H1 (cell line): ENCODE measurements around the gene JMJD7. TPM values are rescaled to one million over a fixed set of nuclear protein-coding genes. Genes with fewer than 3 reads are reported as not detected.

Experiments
- CBX8 ChIP-seq: fragments of 300-800, 300-1000 bp; sonication (generic); IDR thresholded peaks from 2 replicates; pipeline ENCODE4 v1.7.1; 2016; ENCODE audit warnings: low read depth, low read length, borderline replicate concordance
- FOSL1 ChIP-seq: IDR thresholded peaks from 2 replicates; pipeline ENCODE4 v1.6.1; 2011; ENCODE audit warnings: mild to moderate bottlenecking, low read depth, low read length, moderate library complexity; ENCODE audit not compliant: insufficient read depth
- MAX ChIP-seq: IDR thresholded peaks from 2 replicates; pipeline ENCODE4 v1.6.1; 2012; ENCODE audit warnings: inconsistent platforms
- POLR2AphosphoS5 ChIP-seq: IDR thresholded peaks from 2 replicates; pipeline ENCODE4 v1.6.1; 2011; ENCODE audit warnings: low read depth, low read length
- YY1 ChIP-seq: IDR thresholded peaks from 2 replicates; pipeline ENCODE4 v1.6.1; 2011; ENCODE audit warnings: low read depth, mild to moderate bottlenecking, low read length
- polyA plus RNA-seq, 7 experiments: library from polyadenylated mRNA; depleted of rRNA in 3 of 7; stranded (reverse) in 5 of 7; unstranded in 2 of 7; fragments of >200 nt in 5 of 7; fragments of 200-250 nt in 2 of 7; gene quantifications; 1 replicate in 5 of 7; 2 replicates in 1 of 7; 4 replicates in 1 of 7; pipeline versions ENCODE4 v1.2.1 to v1.2.3, GENCODE V29; 2011 to 2013; ENCODE audit warnings: missing spikeins in 2 of 7, mixed read lengths in 2 of 7
- total RNA-seq: library from RNA; stranded (reverse); fragmentation: NEBNext Ultra II Directional; extraction: Animal tissue kit (Norgen Biotek cat#: 25700); gene quantifications from 2 replicates; pipeline ENCODE4 v1.2.1, GENCODE V29; 2021
- TF ChIP-seq, protein P1 (sequence below): fragments of 300-600 bp; sonication (generic); IDR thresholded peaks from 2 replicates; pipeline ENCODE4 v1.7.1; 2012; ENCODE audit warnings: low read length, moderate library complexity, mild to moderate bottlenecking, inconsistent platforms; ENCODE audit not compliant: insufficient replicate concordance
- TF ChIP-seq, protein P2 (sequence below): IDR thresholded peaks from 2 replicates; pipeline ENCODE4 v1.6.1; 2012; ENCODE audit warnings: inconsistent platforms

The JMJD7 gene
- total and polyA plus RNA-seq, 2 of the 8 experiments (the other 6 are each of a cell fraction or from before 2014, with no cell fraction given): 15.0 to 20.0 TPM

DNA sequence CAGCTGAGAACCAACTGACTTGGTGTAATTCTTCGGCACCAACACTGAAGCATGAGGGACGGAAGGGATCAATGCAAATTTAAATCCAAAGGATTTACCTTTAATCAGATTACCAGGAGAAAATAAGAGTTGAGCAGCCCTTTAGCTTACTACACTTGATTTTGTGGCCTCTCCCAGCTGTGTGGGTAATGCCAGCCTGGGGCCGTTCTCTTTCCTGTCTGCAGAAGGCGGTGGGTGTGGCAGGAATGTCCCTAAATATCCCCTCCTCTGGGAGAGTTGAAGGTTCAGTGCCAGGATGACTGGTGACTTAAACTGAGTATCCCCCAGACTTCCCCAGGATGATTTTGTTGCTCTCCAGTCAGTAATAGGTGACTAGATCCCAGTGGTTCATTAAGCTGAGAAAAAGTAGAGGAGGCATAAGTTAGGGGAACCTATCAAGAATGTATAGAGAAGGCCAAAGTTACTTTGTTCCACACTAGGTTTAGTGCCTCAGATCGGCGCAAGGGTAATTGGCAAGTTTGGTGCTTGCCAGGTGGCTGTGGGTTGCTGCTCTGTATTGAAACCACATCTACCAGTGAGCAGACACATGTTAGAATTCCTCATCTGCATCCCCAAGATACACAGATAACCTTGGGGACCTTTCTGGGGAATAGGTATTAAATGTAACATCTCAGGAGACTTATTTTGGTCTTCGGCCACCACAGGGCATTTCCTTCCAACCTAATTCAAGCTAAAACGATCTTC is 30.5 kb upstream of the JMJD7 start (continued):
- TF ChIP-seq, protein P1, sequence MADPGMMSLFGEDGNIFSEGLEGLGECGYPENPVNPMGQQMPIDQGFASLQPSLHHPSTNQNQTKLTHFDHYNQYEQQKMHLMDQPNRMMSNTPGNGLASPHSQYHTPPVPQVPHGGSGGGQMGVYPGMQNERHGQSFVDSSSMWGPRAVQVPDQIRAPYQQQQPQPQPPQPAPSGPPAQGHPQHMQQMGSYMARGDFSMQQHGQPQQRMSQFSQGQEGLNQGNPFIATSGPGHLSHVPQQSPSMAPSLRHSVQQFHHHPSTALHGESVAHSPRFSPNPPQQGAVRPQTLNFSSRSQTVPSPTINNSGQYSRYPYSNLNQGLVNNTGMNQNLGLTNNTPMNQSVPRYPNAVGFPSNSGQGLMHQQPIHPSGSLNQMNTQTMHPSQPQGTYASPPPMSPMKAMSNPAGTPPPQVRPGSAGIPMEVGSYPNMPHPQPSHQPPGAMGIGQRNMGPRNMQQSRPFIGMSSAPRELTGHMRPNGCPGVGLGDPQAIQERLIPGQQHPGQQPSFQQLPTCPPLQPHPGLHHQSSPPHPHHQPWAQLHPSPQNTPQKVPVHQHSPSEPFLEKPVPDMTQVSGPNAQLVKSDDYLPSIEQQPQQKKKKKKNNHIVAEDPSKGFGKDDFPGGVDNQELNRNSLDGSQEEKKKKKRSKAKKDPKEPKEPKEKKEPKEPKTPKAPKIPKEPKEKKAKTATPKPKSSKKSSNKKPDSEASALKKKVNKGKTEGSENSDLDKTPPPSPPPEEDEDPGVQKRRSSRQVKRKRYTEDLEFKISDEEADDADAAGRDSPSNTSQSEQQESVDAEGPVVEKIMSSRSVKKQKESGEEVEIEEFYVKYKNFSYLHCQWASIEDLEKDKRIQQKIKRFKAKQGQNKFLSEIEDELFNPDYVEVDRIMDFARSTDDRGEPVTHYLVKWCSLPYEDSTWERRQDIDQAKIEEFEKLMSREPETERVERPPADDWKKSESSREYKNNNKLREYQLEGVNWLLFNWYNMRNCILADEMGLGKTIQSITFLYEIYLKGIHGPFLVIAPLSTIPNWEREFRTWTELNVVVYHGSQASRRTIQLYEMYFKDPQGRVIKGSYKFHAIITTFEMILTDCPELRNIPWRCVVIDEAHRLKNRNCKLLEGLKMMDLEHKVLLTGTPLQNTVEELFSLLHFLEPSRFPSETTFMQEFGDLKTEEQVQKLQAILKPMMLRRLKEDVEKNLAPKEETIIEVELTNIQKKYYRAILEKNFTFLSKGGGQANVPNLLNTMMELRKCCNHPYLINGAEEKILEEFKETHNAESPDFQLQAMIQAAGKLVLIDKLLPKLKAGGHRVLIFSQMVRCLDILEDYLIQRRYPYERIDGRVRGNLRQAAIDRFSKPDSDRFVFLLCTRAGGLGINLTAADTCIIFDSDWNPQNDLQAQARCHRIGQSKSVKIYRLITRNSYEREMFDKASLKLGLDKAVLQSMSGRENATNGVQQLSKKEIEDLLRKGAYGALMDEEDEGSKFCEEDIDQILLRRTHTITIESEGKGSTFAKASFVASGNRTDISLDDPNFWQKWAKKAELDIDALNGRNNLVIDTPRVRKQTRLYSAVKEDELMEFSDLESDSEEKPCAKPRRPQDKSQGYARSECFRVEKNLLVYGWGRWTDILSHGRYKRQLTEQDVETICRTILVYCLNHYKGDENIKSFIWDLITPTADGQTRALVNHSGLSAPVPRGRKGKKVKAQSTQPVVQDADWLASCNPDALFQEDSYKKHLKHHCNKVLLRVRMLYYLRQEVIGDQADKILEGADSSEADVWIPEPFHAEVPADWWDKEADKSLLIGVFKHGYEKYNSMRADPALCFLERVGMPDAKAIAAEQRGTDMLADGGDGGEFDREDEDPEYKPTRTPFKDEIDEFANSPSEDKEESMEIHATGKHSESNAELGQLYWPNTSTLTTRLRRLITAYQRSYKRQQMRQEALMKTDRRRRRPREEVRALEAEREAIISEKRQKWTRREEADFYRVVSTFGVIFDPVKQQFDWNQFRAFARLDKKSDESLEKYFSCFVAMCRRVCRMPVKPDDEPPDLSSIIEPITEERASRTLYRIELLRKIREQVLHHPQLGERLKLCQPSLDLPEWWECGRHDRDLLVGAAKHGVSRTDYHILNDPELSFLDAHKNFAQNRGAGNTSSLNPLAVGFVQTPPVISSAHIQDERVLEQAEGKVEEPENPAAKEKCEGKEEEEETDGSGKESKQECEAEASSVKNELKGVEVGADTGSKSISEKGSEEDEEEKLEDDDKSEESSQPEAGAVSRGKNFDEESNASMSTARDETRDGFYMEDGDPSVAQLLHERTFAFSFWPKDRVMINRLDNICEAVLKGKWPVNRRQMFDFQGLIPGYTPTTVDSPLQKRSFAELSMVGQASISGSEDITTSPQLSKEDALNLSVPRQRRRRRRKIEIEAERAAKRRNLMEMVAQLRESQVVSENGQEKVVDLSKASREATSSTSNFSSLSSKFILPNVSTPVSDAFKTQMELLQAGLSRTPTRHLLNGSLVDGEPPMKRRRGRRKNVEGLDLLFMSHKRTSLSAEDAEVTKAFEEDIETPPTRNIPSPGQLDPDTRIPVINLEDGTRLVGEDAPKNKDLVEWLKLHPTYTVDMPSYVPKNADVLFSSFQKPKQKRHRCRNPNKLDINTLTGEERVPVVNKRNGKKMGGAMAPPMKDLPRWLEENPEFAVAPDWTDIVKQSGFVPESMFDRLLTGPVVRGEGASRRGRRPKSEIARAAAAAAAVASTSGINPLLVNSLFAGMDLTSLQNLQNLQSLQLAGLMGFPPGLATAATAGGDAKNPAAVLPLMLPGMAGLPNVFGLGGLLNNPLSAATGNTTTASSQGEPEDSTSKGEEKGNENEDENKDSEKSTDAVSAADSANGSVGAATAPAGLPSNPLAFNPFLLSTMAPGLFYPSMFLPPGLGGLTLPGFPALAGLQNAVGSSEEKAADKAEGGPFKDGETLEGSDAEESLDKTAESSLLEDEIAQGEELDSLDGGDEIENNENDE: no peak
- TF ChIP-seq YY1: no peak
- TF ChIP-seq POLR2AphosphoS5: no peak
- TF ChIP-seq CBX8: no peak
- TF ChIP-seq MAX: no peak
- no peak for TF ChIP-seq FOSL1
- TF ChIP-seq, protein P2, sequence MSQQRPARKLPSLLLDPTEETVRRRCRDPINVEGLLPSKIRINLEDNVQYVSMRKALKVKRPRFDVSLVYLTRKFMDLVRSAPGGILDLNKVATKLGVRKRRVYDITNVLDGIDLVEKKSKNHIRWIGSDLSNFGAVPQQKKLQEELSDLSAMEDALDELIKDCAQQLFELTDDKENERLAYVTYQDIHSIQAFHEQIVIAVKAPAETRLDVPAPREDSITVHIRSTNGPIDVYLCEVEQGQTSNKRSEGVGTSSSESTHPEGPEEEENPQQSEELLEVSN: no peak
